Nephron (organoid): ENCODE results near the gene ZNF792.

Experiments
- H3K27ac Mint-ChIP-seq, 3 experiments: 2 replicates each; pipeline ENCODE4 v1.8.0; 2020; ENCODE audit warnings: mixed read lengths in 3 of 3, mild to moderate bottlenecking in 2 of 3, moderate library complexity in 1 of 3
- H3K27me3 Mint-ChIP-seq: 2 replicates; pipeline ENCODE4 v1.8.0; 2021; ENCODE audit warnings: low read depth, mild to moderate bottlenecking, moderate library complexity, mixed read lengths
- H3K36me3 Mint-ChIP-seq: 2 replicates; pipeline ENCODE4 v1.8.0; 2020; ENCODE audit warnings: low read depth, mixed read lengths
- H3K4me1 Mint-ChIP-seq: 2 replicates; pipeline ENCODE4 v1.8.0; 2020; ENCODE audit warnings: mixed read lengths
- H3K4me3 Mint-ChIP-seq, 3 experiments: 2 replicates each; pipeline ENCODE4 v1.8.0; 2020; ENCODE audit warnings: mild to moderate bottlenecking in 3 of 3, mixed read lengths in 3 of 3, moderate library complexity in 2 of 3
- H3K9me3 Mint-ChIP-seq: 2 replicates; pipeline ENCODE4 v1.8.0; 2020; ENCODE audit warnings: mixed read lengths
- TF ChIP-seq, protein P1 (sequence below), 3 experiments: fragments of 200-600 bp; sonication (generic); IDR thresholded peaks; one replicate each; pipeline ENCODE4 v1.5.0; 2021; ENCODE audit warnings: antibody characterized with exemption in 3 of 3; ENCODE audit not compliant: unreplicated experiment in 3 of 3

ZNF792 gene

DNA sequence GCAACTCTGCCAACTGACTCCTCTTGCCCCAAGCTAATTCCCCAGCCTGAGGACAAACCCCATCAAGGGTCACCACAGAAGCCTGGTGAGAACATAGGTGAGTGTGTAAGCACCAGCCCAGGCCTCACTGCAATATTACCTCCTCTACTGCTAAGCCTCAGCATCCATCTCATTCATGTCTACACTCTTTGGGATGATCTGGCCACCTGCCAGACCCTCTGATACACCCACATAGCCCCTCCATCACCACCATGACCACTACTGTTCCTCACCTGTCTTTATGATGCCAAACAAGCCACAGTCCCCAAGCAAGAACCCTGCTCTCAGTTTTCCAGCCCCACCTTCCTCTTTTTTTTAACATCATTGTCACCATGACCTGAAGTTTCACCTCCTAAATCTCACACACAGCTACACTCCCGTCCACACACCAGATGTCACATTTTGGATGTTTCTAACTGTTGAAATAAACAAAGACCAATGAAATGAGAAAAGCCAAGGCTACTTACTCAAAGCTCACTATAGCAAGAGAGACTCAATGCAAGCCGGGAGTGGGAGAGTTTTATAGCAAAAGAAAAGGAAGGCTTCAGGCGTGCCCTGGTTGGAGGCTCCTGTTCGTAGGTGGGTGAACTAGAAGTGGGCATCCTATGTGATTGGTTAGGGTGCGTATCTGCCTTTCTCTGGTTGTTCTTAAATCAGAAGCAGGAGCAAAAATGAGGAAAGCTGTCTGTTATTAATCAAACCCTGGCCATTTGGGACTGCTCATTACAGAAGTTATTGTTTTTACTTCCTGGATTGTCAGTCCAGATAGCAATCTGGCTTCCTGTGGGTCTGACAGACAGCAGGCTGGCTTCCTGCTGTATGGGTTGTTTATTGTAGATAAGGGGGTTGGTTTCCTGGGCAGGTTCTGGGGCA is 2.0 kb downstream of the ZNF792 start:
- Mint-ChIP-seq H3K27ac (peak overlapping the region in 1 of 3 experiments; percentile 25), H3K27me3 (no peaks in the 10 kb centered on the region), H3K36me3 (peaks cover 67% of the 10 kb centered on the region), H3K9me3 (peaks cover 59% of the 10 kb centered on the region), H3K4me3 (peak overlapping the region; percentile 91 to 93 (median 91)), H3K4me1 (peaks cover 15% of the 10 kb centered on the region)
- TF ChIP-seq, protein P1, sequence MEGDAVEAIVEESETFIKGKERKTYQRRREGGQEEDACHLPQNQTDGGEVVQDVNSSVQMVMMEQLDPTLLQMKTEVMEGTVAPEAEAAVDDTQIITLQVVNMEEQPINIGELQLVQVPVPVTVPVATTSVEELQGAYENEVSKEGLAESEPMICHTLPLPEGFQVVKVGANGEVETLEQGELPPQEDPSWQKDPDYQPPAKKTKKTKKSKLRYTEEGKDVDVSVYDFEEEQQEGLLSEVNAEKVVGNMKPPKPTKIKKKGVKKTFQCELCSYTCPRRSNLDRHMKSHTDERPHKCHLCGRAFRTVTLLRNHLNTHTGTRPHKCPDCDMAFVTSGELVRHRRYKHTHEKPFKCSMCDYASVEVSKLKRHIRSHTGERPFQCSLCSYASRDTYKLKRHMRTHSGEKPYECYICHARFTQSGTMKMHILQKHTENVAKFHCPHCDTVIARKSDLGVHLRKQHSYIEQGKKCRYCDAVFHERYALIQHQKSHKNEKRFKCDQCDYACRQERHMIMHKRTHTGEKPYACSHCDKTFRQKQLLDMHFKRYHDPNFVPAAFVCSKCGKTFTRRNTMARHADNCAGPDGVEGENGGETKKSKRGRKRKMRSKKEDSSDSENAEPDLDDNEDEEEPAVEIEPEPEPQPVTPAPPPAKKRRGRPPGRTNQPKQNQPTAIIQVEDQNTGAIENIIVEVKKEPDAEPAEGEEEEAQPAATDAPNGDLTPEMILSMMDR (IDR thresholded peaks at IDR 0.05; ENCODE audit: unreplicated experiment in 3 of 3) = no peak

- peaks cover 64% of the 10 kb centered on the region for H3K9me3 Mint-ChIP-seq
- peaks cover 15% of the 10 kb centered on the region for H3K4me1 Mint-ChIP-seq
- no peak overlapping the region for H3K27ac Mint-ChIP-seq
- no peaks in the 10 kb centered on the region for H3K27me3 Mint-ChIP-seq
- H3K36me3 Mint-ChIP-seq = peaks cover 76% of the 10 kb centered on the region
- peak overlapping the region in 1 of 3 experiments; percentile 3 for H3K4me3 Mint-ChIP-seq
- TF ChIP-seq, protein P1 (IDR thresholded peaks at IDR 0.05; ENCODE audit: unreplicated experiment in 3 of 3) = no peak
Observed at GRCh38 chr19:34960940-34961679, 2.9 kb downstream of the ZNF792 start.

- H3K27me3 Mint-ChIP-seq = no peaks in the 10 kb centered on the region
- peaks cover 66% of the 10 kb centered on the region for H3K9me3 Mint-ChIP-seq
- H3K4me3 Mint-ChIP-seq = peak overlapping the region; percentile 54 to 73 (median 70)
- peaks cover 15% of the 10 kb centered on the region for H3K4me1 Mint-ChIP-seq
- peaks cover 82% of the 10 kb centered on the region for H3K36me3 Mint-ChIP-seq
- H3K27ac Mint-ChIP-seq = no peak overlapping the region
- TF ChIP-seq, protein P1 (IDR thresholded peaks at IDR 0.05; ENCODE audit: unreplicated experiment in 3 of 3) = no peak
Observed at GRCh38 chr19:34960103-34960805, 3.8 kb downstream of the ZNF792 start.

GRCh38 chr19:34959021-34959420 is 5.0 kb downstream of the ZNF792 start:
- Mint-ChIP-seq H3K4me3 (no peak overlapping the region), H3K9me3 (peaks cover 71% of the 10 kb centered on the region), H3K36me3 (peaks cover 94% of the 10 kb centered on the region), H3K27ac (no peak overlapping the region), H3K27me3 (no peaks in the 10 kb centered on the region), H3K4me1 (peaks cover 15% of the 10 kb centered on the region)
- TF ChIP-seq, protein P1 (IDR thresholded peaks at IDR 0.05; ENCODE audit: unreplicated experiment in 3 of 3) = no peak

DNA sequence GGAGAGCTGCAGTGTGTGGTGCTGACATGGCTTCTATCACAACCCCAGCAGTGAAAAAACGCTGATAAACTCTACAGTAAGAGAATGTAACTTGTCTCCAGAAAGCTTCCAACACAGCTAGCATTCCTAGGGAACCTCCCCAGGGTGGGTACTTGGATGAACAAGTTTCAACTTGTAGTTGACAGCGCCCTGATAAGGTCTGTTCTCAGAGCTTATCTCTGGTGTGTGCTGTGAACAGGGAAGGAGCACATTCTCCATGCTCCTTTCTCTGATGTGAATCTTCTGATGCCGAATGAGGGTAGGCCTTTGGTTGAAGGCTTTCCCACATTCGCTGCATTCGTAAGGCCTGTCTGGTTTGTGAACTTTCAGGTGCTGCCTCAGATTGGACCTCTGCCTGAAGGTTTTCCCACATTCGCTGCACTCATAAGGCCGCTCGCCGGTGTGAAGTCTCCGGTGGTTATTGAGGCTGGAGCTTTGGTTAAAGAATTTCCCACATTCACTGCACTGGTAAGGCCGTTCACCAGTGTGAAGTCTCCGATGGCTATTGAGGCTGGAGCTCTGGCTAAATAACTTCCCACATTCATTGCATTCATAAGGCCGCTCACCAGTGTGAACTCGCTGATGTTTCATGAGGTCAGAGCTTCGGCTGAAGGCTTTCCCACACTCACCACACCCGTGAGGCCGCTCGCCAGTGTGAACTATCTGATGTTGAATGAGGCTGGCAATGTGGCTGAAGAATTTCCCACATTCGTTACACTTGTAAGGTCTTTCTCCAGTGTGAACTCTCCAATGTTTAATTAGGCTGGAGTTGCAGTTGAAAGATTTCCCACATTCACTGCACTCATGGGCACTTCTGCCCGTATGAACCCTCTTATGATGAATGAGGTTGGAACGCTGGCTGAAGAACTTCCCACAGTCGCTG is 5.9 kb downstream of the ZNF792 start:
- TF ChIP-seq, protein P1 (IDR thresholded peaks at IDR 0.05; ENCODE audit: unreplicated experiment in 3 of 3) = no peak
- Mint-ChIP-seq H3K36me3 (peaks cover 100% of the 10 kb centered on the region), H3K27ac (no peak overlapping the region), H3K9me3 (peaks cover 78% of the 10 kb centered on the region), H3K4me1 (peaks cover 12% of the 10 kb centered on the region), H3K4me3 (no peak overlapping the region), H3K27me3 (no peaks in the 10 kb centered on the region)
